SK-N-SH treated with all-trans-retinoic acid at 6 μM for 48 hours (cell line): ENCODE data around the gene ATG2B.

Experiments
- ATAC-seq: fragments of 200-7000 bp; cut with Tn5 transposase; 3 replicates; pipeline ENCODE4 v1.9.1; 2020; ENCODE audit warnings: mild to moderate bottlenecking, moderate library complexity
- ARNTL ChIP-seq: fragments of 450-650 bp; formaldehyde crosslinking; IDR thresholded peaks from 2 replicates; pipeline ENCODE4 v1.5.0; 2020; ENCODE audit warnings: low read depth, mild to moderate bottlenecking, moderate library complexity, borderline replicate concordance
- CREB5 ChIP-seq: fragments of 250-450 bp; sonication (Bioruptor Pico); IDR thresholded peaks from 2 replicates; pipeline ENCODE4 v1.5.1; 2020; ENCODE audit warnings: low read depth, mild to moderate bottlenecking, moderate library complexity
- CSDC2 ChIP-seq: fragments of 250-450 bp; sonication (Bioruptor Pico); IDR thresholded peaks from 2 replicates; pipeline ENCODE4 v1.5.0; 2020; ENCODE audit warnings: mild to moderate bottlenecking, moderate library complexity
- CSRNP3 ChIP-seq: fragments of 250-450 bp; sonication (Bioruptor Pico); IDR thresholded peaks from 2 replicates; pipeline ENCODE4 v1.5.1; 2021; ENCODE audit warnings: mild to moderate bottlenecking, moderate library complexity
- ESRRG ChIP-seq: fragments of 250-450 bp; sonication (Bioruptor Pico); IDR thresholded peaks from 2 replicates; pipeline ENCODE4 v1.6.1; 2021; ENCODE audit warnings: mild to moderate bottlenecking
- ISL1 ChIP-seq: fragments of 250-450 bp; sonication (Bioruptor Pico); IDR thresholded peaks from 2 replicates; pipeline ENCODE4 v2.1.2; 2022; ENCODE audit warnings: mild to moderate bottlenecking, moderate library complexity
- OSR1 ChIP-seq: fragments of 250-450 bp; sonication (Bioruptor Pico); IDR thresholded peaks from 2 replicates; pipeline ENCODE4 v1.8.0; 2022; ENCODE audit warnings: moderate library complexity, mild to moderate bottlenecking, inconsistent platforms
- PATZ1 ChIP-seq: fragments of 250-450 bp; sonication (Bioruptor Pico); IDR thresholded peaks from 2 replicates; pipeline ENCODE4 v1.8.0; 2020; ENCODE audit warnings: mild to moderate bottlenecking, moderate library complexity, borderline replicate concordance
- PPARA ChIP-seq: fragments of 250-450 bp; sonication (Bioruptor Pico); IDR thresholded peaks from 2 replicates; pipeline ENCODE4 v1.5.0; 2020; ENCODE audit warnings: mild to moderate bottlenecking, borderline replicate concordance
- RARB ChIP-seq: fragments of 250-450 bp; sonication (Bioruptor Pico); IDR thresholded peaks from 2 replicates; pipeline ENCODE4 v1.8.0; 2021; ENCODE audit warnings: mild to moderate bottlenecking, moderate library complexity
- SNAI2 ChIP-seq: fragments of 250-450 bp; sonication (Bioruptor Pico); IDR thresholded peaks from 2 replicates; pipeline ENCODE4 v1.5.0; 2020; ENCODE audit warnings: mild to moderate bottlenecking, moderate library complexity
- TOX ChIP-seq: fragments of 250-450 bp; sonication (Bioruptor Pico); IDR thresholded peaks from 2 replicates; pipeline ENCODE4 v1.8.0; 2021; ENCODE audit warnings: mild to moderate bottlenecking, moderate library complexity, borderline replicate concordance
- TSHZ2 ChIP-seq: fragments of 250-450 bp; sonication (Bioruptor Pico); IDR thresholded peaks from 2 replicates; pipeline ENCODE4 v1.5.0; 2020; ENCODE audit warnings: mild to moderate bottlenecking, moderate library complexity
- ZC3H10 ChIP-seq: fragments of 250-450 bp; sonication (Bioruptor Pico); IDR thresholded peaks from 2 replicates; pipeline ENCODE4 v1.5.1; 2021; ENCODE audit warnings: mild to moderate bottlenecking, moderate library complexity
- ZFP3 ChIP-seq: fragments of 250-450 bp; sonication (Bioruptor Pico); IDR thresholded peaks from 2 replicates; pipeline ENCODE4 v1.5.0; 2020; ENCODE audit warnings: mild to moderate bottlenecking, moderate library complexity
- ZFP30 ChIP-seq: fragments of 450-650 bp; formaldehyde crosslinking; IDR thresholded peaks from 2 replicates; pipeline ENCODE4 v1.5.0; 2022; ENCODE audit warnings: mild to moderate bottlenecking, moderate library complexity
- ZNF70 ChIP-seq: fragments of 450-650 bp; formaldehyde crosslinking; IDR thresholded peaks from 2 replicates; pipeline ENCODE4 v1.5.0; 2020; ENCODE audit warnings: mild to moderate bottlenecking, moderate library complexity
- ZNF8 ChIP-seq: fragments of 450-650 bp; formaldehyde crosslinking; IDR thresholded peaks from 2 replicates; pipeline ENCODE4 v1.5.0; 2020; ENCODE audit warnings: mild to moderate bottlenecking, moderate library complexity

Gene ATG2B

GRCh38 chr14:96280104-96280503 is 83.0 kb downstream of the ATG2B start (continued):
- TF ChIP-seq CSRNP3 (CRISPR knock-in tag) (no peak), PATZ1 (CRISPR knock-in tag) (no peak), TOX (CRISPR knock-in tag) (no peak)

GRCh38 chr14:96279564-96279963 is 83.6 kb downstream of the ATG2B start:
- peak; percentile 13; the same call in 1 of the 3 replicates for ATAC-seq
- no peak for TF ChIP-seq ZFP30 (CRISPR knock-in tag)
- peak; percentile 37; the same call in 1 of the 2 replicates for TF ChIP-seq ISL1
- TF ChIP-seq ZNF8 (CRISPR knock-in tag) = no peak
- 0 out of 2 replicates have a peak, but pooled peaks have one; percentile 49 for TF ChIP-seq CSDC2 (CRISPR knock-in tag)

GRCh38 chr14:96277890-96278289 is 85.3 kb downstream of the ATG2B start:
- no peak for TF ChIP-seq RARB (CRISPR knock-in tag)
- no peak for TF ChIP-seq TSHZ2 (CRISPR knock-in tag)
- TF ChIP-seq ZNF70 (CRISPR knock-in tag) = no peak
- TF ChIP-seq SNAI2 (CRISPR knock-in tag) = no peak
- TF ChIP-seq ZFP3 = no peak
- TF ChIP-seq ZFP30 (CRISPR knock-in tag) = no peak
- no peak for TF ChIP-seq OSR1 (CRISPR knock-in tag)
- no peak for TF ChIP-seq PATZ1 (CRISPR knock-in tag)
- no peak for TF ChIP-seq TOX (CRISPR knock-in tag)
- no peak for TF ChIP-seq CREB5
- TF ChIP-seq, all 23 proteins: peak for 0
- ATAC-seq = no peak

- TF ChIP-seq ZNF70 (CRISPR knock-in tag) (no peak), CREB5 (no peak), ISL1 (0 out of 2 replicates have a peak, but pooled peaks have one; percentile 6), SNAI2 (CRISPR knock-in tag) (no peak), ZFP3 (0 out of 2 replicates have a peak, but pooled peaks have one; percentile 11), ZNF8 (CRISPR knock-in tag) (no peak), ZFP30 (CRISPR knock-in tag) (no peak), TSHZ2 (CRISPR knock-in tag) (no peak), ARNTL (CRISPR knock-in tag) (no peak), PPARA (CRISPR knock-in tag) (no peak), OSR1 (CRISPR knock-in tag) (no peak), ESRRG (no peak), ZC3H10 (CRISPR knock-in tag) (no peak)
- ATAC-seq = peak; percentile 79
These were observed 87.7 kb downstream of the ATG2B start for GRCh38 chr14:96275177-96276112.
